GM10847 (cell line): ENCODE data around the gene TXNDC8.

Source experiments
- POLR2A ChIP-seq: IDR thresholded peaks from 2 replicates; pipeline ENCODE4 v1.6.1; 2011; ENCODE audit not compliant: insufficient read length; ENCODE audit errors: extremely low read depth

The TXNDC8 gene

GRCh38 chr9:110337727-110338126 is at the start of gene TXNDC8:
Gene TXNDC8, minus strand, starts transcription at chr9:110337863.
- TF ChIP-seq POLR2A, result no peak

GRCh38 chr9:110383491-110383890 is 45.8 kb upstream of the TXNDC8 start:
- TF ChIP-seq POLR2A, result no peak

DNA sequence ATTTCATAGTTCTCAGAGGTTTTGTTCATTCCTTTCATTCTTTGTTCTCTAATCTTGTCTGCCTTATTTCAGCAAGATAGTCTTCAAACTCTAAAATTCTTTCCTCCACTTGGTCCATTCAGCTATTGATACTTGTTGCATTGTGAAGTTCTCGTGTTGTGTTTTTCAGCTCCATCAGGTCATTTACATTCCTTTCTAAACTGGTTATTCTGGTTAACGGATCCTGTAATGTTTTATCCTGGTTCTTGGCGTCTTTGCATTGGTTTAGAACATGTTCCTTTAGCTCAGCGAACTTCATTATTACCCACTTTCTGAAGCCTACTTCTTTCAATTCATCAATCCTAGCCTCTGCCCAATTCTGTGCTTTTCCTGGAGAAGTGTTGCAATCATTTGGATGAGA is 45.1 kb upstream of the TXNDC8 start:
- no peak for TF ChIP-seq POLR2A

DNA sequence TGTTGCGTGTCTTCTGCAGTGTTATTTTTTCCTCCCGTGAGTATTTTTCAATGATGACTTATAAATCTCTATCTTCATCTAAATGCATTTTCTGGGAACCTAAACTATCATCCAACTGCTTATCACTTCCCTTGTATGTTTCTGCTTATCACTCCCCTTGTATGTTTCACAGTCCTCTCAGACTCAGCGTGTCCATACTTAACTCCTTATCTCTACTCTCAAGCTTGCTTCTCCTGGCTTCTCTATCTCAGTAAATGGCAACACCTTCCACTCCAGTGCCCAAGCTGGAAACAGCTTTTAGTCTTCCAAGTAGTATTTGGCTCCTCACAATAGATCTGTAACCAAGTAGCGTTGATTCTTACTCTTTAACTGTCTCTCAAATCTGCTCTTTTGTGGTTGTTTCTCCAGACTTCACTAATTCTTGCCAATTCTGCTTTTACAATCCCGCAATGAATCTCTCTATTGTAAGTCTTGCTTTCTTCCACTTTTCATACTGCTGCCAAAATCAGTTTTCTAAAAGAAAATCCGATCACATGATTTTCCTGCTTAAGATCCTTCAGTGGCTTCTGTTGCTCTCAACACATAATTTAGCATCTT is 33.8 kb upstream of the TXNDC8 start:
- no peak for TF ChIP-seq POLR2A

DNA sequence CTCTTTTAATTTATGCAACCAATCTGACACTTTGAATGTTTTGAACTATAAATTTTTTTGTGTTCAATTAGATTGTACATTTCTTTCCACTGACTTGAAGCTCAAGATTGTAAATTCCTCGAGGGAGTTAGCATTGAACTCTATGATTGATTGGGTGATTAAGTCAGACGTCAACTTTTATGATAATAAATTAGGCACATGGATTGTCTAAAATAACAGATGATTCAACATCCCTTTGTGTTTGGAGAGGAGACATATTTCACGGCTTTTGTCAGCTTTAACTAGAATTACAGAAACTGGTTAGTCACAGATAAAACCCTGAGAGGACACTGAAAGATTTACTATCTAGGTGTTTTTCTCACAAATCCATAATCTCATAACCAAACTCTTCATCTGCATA is 32.7 kb upstream of the TXNDC8 start:
- TF ChIP-seq POLR2A, result no peak

DNA sequence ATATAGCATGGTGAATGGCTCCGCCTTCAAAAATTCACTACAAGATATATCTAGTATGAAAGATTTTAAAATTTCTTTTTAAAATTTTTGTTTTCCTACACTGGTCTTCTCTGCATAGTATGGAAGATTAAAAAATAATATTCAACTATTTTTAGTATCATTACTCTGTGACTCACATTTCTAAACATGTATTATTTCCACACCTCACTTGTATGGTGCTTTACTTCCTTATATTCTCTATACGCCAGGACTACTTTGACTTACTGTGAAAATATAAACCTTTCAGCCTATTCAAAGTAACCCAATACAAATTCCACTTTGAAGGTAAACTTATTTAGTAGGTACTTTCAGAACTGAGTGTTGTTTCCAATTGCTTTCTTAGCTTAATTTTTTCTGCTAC is 26.8 kb upstream of the TXNDC8 start:
- no peak for TF ChIP-seq POLR2A

GRCh38 chr9:110357505-110357904 is 19.8 kb upstream of the TXNDC8 start:
- TF ChIP-seq POLR2A, result no peak

DNA sequence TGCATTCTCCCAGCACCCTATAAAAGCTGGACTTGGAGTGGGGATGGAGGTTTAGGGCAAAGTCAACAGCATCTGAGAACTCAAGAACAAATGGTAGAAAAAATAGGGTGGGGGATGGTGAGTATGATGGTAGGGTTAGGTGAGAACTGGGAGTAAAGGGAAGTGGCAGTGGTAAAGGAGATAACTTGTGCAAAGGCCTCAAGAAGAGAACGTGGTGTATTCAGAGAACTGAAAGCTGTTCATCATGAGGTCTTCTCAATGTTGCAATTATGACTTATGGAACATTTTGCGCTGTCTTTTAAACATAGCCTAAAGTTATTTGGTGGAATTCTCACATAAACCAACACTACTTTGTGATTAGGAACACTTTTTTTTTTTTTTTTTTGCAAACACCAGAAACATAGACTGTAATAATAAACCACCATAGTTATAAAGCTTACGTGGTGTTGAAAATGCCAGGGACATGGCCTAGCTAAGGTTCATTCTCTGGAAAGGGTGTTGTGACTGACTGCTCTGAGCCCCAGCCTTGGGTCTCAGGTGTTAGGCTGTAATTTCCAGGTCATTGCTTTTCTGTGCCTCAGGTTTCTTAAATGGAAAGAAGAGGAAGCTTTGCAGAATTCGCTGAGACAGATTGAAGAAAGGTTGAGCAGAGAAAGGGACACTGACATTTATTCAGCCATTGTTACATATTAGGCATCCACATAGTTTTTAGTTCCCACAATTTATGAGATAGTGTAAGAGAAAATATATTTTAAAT is 19.2 kb upstream of the TXNDC8 start:
- no peak for TF ChIP-seq POLR2A

DNA sequence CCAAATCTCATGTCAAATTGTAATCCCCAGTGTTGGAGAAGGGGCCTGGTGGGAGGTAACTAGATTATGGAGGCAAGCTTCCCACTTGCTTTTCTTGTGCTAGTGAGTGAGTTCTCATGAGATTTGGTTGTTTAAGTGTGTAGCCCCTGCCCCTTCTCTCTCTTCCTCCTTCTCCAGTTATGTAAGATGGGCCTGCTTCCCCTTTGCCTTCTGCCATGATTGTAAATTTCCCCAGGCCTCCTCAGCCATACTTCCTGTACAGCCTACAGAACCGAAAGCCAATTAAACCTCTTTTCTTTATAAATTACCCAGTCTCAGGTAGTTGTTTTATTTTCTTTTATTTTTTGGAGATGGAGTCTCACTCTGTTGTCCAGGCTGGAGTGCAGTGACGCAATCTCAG is 18.2 kb upstream of the TXNDC8 start:
- TF ChIP-seq POLR2A, result no peak

DNA sequence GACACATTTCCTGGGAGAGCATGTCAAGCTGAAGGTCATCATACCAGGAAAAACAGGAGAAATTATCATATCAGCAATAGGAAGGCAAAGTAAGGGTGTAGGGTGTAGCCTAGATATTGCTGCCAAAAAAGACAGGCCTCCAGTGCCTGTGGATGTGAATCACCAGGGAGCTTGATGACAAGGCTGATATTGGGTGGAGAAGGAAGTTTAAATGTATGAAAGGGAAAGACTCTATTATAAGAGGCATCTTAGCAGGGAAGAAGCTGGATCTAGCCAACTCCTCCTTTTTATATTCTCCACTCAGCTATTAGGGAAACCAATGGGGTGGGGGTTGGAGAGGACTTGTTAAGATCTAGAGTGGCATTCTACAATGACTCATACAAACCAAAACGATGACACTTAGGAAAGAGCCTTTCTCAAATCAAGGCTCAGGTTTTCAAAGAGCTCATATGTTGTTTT is 13.4 kb upstream of the TXNDC8 start:
- TF ChIP-seq POLR2A, result no peak

GRCh38 chr9:110346325-110346724 is 8.7 kb upstream of the TXNDC8 start:
- no peak for TF ChIP-seq POLR2A

- no peak for TF ChIP-seq POLR2A
Measured at GRCh38 chr9:110344821-110345220, 7.2 kb upstream of the TXNDC8 start.

- TF ChIP-seq POLR2A, result no peak
Measured at GRCh38 chr9:110343551-110343950, 5.9 kb upstream of the TXNDC8 start.

- no peak for TF ChIP-seq POLR2A
Measured at GRCh38 chr9:110340306-110340705, 2.6 kb upstream of the TXNDC8 start.

DNA sequence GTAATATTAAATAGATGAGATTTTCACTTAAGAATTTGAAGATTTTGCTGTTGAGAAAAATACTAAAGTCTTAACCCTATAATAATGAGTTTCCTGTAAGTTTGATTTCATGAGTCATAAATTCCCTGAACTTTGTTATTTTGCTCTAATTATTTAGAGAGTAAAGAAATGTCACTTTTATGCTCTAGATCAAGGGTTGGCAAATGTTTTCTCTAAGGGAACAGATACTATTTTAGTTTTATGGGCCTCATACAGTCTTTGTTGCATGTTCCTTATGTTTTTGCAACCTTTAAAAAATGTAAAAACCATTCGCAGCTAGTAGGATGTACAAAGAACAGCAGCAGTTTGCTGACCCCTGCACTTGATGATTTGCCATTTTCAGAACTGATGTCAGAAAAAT is 480 bp upstream of the TXNDC8 start:
- no peak for TF ChIP-seq POLR2A

DNA sequence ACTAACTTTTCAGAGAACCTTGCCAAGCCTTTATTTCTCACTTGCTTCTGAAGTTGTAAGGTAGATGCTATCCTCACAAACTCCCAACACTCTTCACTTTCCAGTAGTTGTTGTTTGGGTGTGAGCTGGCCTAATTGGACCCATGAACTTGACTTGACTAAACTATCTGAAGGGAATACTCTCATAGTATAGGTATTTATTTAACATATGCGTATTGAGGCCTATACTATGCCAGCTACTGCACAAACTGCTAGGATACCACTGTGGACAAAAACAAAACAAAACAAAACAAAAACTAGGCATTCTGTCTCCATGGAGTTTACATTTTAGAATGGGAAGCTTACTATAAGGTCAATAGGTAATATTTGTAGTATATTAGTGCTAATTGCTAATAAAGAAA is 1.3 kb downstream of the TXNDC8 start:
- TF ChIP-seq POLR2A, result no peak

- TF ChIP-seq POLR2A, result no peak
Measured at GRCh38 chr9:110334871-110335270, 2.8 kb downstream of the TXNDC8 start.

DNA sequence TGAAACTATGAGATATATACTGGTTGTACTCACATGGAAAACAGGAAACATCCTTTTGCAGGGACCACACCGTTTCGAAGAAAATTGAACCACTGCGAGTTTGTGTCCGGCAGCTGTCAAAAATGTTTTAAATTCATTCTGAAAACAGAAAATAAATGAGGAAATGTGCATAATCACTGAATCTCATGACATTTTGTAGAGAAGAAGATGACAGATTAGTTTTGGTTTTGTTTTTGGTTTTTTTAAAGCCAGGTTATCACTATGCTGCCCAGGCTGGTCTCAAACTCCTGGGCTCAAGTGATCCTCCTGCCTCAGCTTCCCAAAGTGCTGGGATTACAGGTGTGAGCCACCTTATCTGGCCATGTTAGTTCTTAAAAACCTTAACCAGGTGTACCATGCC is 3.5 kb downstream of the TXNDC8 start:
- TF ChIP-seq POLR2A, result no peak

DNA sequence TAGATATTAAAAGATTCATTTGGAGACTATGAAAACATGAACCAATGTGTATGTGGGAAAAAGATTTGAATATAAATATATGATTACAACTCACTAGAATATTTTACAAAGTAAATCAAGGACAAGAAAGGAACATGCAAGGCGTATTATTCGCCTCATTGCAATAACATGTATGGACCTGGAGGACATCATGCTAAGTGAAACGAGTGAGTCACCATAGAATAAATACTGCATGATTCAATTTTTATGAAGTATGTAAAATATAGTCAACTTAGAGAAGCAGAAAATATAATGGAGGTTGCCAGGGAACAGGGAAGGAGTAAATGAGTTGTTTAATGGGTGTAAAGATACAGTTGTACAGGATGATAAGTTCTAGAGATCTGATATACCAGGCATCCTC is 4.9 kb downstream of the TXNDC8 start:
- TF ChIP-seq POLR2A, result no peak
